ENCODE data around the gene LONP1. TPM values are rescaled to one million over a fixed set of nuclear protein-coding genes. Genes with fewer than 3 reads are reported as not detected.
A peak's percentile ranks its signal among the peaks of the same experiment; 100 is the strongest.
"Not testable (repeated sequence)": the region's sequence is repeated elsewhere in the genome, so short reads cannot be mapped to it uniquely, and the experiment has no call there.

Gene LONP1
- total RNA-seq, 5 donors from 2014 or later (not counting 1 experiment from before 2014, with no cell fraction given) = 70.0 to 83.9 (median 81.8) TPM

- Mint-ChIP-seq H3K36me3 (peaks cover 21% of the 10 kb centered on the region), H3K4me3 (no peak overlapping the region), H3K27me3 (no peaks in the 10 kb centered on the region), H3K9me3 (no peaks in the 10 kb centered on the region), H3K4me1 (no peaks in the 10 kb centered on the region), H3K27ac (no peak overlapping the region)
- POLR2A ChIA-PET = no interaction called here
- H3K4me3 ChIP-seq (ENCODE audit: control insufficient read depth in 1 of 2, extremely low read depth in 1 of 2, low read length in 1 of 2) = no peak overlapping the region
- CTCF ChIA-PET = interaction anchor here in 1 of 2 donors (0.6 to 0.7 kb wide), 2 partner anchors 8 to 21 kb away, joined by 3 read pairs; no protein-coding TSS in a partner anchor
- H3K27me3 ChIP-seq (replicated peaks in 1 of 2; ENCODE audit: control insufficient read depth in 2 of 2, extremely low read depth in 1 of 2, insufficient read depth in 2 of 2, low read length in 1 of 2) = no peaks in the 10 kb centered on the region
- no peaks in the 10 kb centered on the region for H3K9me3 ChIP-seq
- DNase-seq (no peak), ATAC-seq (replicated peaks in 1 of 4) (peak in 2 of 4 experiments; percentile 10 to 17)
- 96% methylated on average over 25 of the region's 37 CpGs for WGBS (ENCODE audit: insufficient coverage)
- H3K36me3 ChIP-seq (ENCODE audit: control insufficient read depth in 2 of 2, extremely low read depth in 1 of 2, insufficient read depth in 1 of 2, low read length in 1 of 2) = peaks cover 30 to 70% of the 10 kb centered on the region in 2 donors
- no peaks in the 10 kb centered on the region for H3K4me1 ChIP-seq (ENCODE audit: control insufficient read depth in 1 of 2, extremely low read depth in 1 of 2, insufficient read depth in 2 of 2, low read length in 2 of 2)
- no peak overlapping the region for H3K27ac ChIP-seq (ENCODE audit: low read length)
These were observed 12.1 kb downstream of the LONP1 start for GRCh38 chr19:5707576-5708575.

DNA sequence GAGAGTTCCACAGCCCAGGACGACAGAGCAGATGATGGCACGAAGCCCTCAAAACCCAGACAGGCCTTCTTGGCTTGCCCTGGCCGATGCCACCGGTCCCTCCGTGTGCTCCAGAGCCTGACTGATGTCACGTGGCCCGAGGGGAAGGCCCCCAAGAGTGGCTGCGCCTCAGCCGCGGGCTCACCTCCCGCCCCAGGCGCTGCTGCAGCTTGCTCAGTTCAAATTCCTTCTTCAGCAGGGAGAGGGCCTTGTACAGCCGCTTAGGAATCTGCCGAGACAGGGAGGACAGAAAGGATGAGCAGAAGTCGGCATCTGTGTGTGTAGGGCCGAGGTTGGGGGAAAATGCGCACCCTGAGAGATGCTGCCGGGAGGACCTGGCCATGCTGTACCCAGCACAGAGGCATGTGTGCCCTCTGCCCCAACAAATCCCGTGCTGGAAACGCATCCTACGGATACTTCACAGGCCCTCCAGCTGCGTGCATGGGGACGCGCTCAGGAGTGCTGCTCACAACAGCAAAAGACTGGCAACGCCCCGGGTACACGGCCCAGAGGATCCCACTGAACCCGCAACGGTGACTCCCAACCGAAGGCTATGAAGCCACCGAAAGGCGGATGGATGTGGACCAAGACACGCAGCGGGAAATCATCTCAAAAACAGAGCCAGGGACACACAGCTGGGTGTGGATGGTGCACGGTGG is 12.9 kb downstream of the LONP1 start:
- no peaks in the 10 kb centered on the region for H3K27me3 ChIP-seq (replicated peaks in 1 of 2; ENCODE audit: control insufficient read depth in 2 of 2, extremely low read depth in 1 of 2, insufficient read depth in 2 of 2, low read length in 1 of 2)
- H3K4me1 ChIP-seq (ENCODE audit: control insufficient read depth in 1 of 2, extremely low read depth in 1 of 2, insufficient read depth in 2 of 2, low read length in 2 of 2) = no peaks in the 10 kb centered on the region
- Mint-ChIP-seq H3K9me3 (no peaks in the 10 kb centered on the region), H3K27ac (peak overlapping the region in 1 of 2 donors; percentile 27), H3K27me3 (no peaks in the 10 kb centered on the region), H3K4me1 (no peaks in the 10 kb centered on the region), H3K36me3 (peaks cover 21% of the 10 kb centered on the region), H3K4me3 (no peak overlapping the region)
- H3K36me3 ChIP-seq (ENCODE audit: control insufficient read depth in 2 of 2, extremely low read depth in 1 of 2, insufficient read depth in 1 of 2, low read length in 1 of 2) = peaks cover 27 to 61% of the 10 kb centered on the region in 2 donors
- POLR2A ChIA-PET = no interaction called here
- CTCF ChIA-PET = no interaction called here
- no peaks in the 10 kb centered on the region for H3K9me3 ChIP-seq
- WGBS (ENCODE audit: insufficient coverage) = 97% methylated on average over 35 of the region's 35 CpGs
- ATAC-seq (replicated peaks in 1 of 4) (no peak), DNase-seq (no peak)
- no peak overlapping the region for H3K27ac ChIP-seq (ENCODE audit: low read length)
- no peak overlapping the region for H3K4me3 ChIP-seq (ENCODE audit: control insufficient read depth in 1 of 2, extremely low read depth in 1 of 2, low read length in 1 of 2)

- no peak overlapping the region for H3K27ac ChIP-seq (ENCODE audit: low read length)
- no peaks in the 10 kb centered on the region for H3K4me1 ChIP-seq (ENCODE audit: control insufficient read depth in 1 of 2, extremely low read depth in 1 of 2, insufficient read depth in 2 of 2, low read length in 2 of 2)
- H3K27me3 ChIP-seq (replicated peaks in 1 of 2; ENCODE audit: control insufficient read depth in 2 of 2, extremely low read depth in 1 of 2, insufficient read depth in 2 of 2, low read length in 1 of 2) = no peaks in the 10 kb centered on the region
- H3K4me3 Mint-ChIP-seq = no peak overlapping the region
- H3K27ac Mint-ChIP-seq = no peak overlapping the region
- ChIA-PET CTCF (interaction anchor here in 1 of 2 donors (0.9 kb wide), 1 partner anchor 16 kb away, joined by 3 read pairs; the partner anchor contains the start of gene RPL36), POLR2A (interaction anchor here (0.6 kb wide), 2 partner anchors 269 to 414 kb away, joined by 3 to 4 read pairs; no protein-coding TSS in a partner anchor)
- H3K36me3 Mint-ChIP-seq = peaks cover 26% of the 10 kb centered on the region
- H3K4me1 Mint-ChIP-seq = peaks cover 0 to 2% (median 0%) of the 10 kb centered on the region in 3 donors
- no peaks in the 10 kb centered on the region for H3K9me3 ChIP-seq
- peaks cover 22 to 53% of the 10 kb centered on the region in 2 donors for H3K36me3 ChIP-seq (ENCODE audit: control insufficient read depth in 2 of 2, extremely low read depth in 1 of 2, insufficient read depth in 1 of 2, low read length in 1 of 2)
- peak in 1 of 4 experiments; percentile 12 for ATAC-seq (replicated peaks in 1 of 4)
- H3K4me3 ChIP-seq (ENCODE audit: control insufficient read depth in 1 of 2, extremely low read depth in 1 of 2, low read length in 1 of 2) = no peak overlapping the region
- WGBS (ENCODE audit: insufficient coverage) = 91% methylated on average over 16 of the region's 16 CpGs
- H3K9me3 Mint-ChIP-seq = no peaks in the 10 kb centered on the region
- H3K27me3 Mint-ChIP-seq = no peaks in the 10 kb centered on the region
- no peak for DNase-seq
These were observed 14.4 kb downstream of the LONP1 start for GRCh38 chr19:5705552-5705951.

- ChIA-PET POLR2A (no interaction called here), CTCF (no interaction called here)
- Histone ChIP-seq H3K36me3 (ENCODE audit: control insufficient read depth in 2 of 2, extremely low read depth in 1 of 2, insufficient read depth in 1 of 2, low read length in 1 of 2) (peaks cover 22 to 58% of the 10 kb centered on the region in 2 donors), H3K4me3 (ENCODE audit: control insufficient read depth in 1 of 2, extremely low read depth in 1 of 2, low read length in 1 of 2) (no peak overlapping the region), H3K9me3 (no peaks in the 10 kb centered on the region), H3K4me1 (ENCODE audit: control insufficient read depth in 1 of 2, extremely low read depth in 1 of 2, insufficient read depth in 2 of 2, low read length in 2 of 2) (no peaks in the 10 kb centered on the region), H3K27ac (ENCODE audit: low read length) (no peak overlapping the region), H3K27me3 (replicated peaks in 1 of 2; ENCODE audit: control insufficient read depth in 2 of 2, extremely low read depth in 1 of 2, insufficient read depth in 2 of 2, low read length in 1 of 2) (no peaks in the 10 kb centered on the region)
- Mint-ChIP-seq H3K9me3 (no peaks in the 10 kb centered on the region), H3K4me3 (no peak overlapping the region), H3K27ac (no peak overlapping the region), H3K27me3 (no peaks in the 10 kb centered on the region), H3K36me3 (peaks cover 26% of the 10 kb centered on the region), H3K4me1 (peaks cover 0 to 2% (median 0%) of the 10 kb centered on the region in 3 donors)
- ATAC-seq (replicated peaks in 1 of 4) (no peak), DNase-seq (no peak)
- 99% methylated on average over 31 of the region's 40 CpGs for WGBS (ENCODE audit: insufficient coverage)
These were observed 15.8 kb downstream of the LONP1 start for GRCh38 chr19:5703819-5704818.

DNA sequence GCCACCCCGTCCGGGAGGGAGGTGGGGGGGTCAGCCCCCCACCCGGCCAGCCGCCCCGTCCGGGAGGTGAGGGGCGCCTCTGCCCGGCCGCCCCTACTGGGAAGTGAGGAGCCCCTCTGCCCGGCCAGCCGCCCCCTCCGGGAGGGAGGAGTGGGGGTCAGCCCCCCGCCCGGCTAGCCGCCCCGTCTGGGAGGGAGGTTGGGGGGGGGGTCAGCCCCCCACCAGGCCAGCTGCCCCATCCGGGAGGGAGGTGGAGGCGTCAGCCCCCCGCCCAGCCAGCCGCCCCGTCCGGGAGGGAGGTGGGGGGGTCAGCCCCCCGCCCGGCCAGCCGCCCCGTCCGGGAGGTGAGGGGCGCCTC is 17.9 kb downstream of the LONP1 start:
- CTCF ChIA-PET; H3K4me3 Mint-ChIP-seq; DNase-seq; H3K27me3 Mint-ChIP-seq; H3K27ac Mint-ChIP-seq; H3K4me1 Mint-ChIP-seq; POLR2A ChIA-PET; ATAC-seq (replicated peaks in 1 of 4); H3K27ac ChIP-seq (ENCODE audit: low read length); H3K4me3 ChIP-seq (ENCODE audit: control insufficient read depth in 1 of 2, extremely low read depth in 1 of 2, low read length in 1 of 2); H3K9me3 Mint-ChIP-seq; H3K9me3 ChIP-seq; H3K27me3 ChIP-seq (replicated peaks in 1 of 2; ENCODE audit: control insufficient read depth in 2 of 2, extremely low read depth in 1 of 2, insufficient read depth in 2 of 2, low read length in 1 of 2); H3K4me1 ChIP-seq (ENCODE audit: control insufficient read depth in 1 of 2, extremely low read depth in 1 of 2, insufficient read depth in 2 of 2, low read length in 2 of 2): not testable (repeated sequence)
- H3K36me3 ChIP-seq (ENCODE audit: control insufficient read depth in 2 of 2, extremely low read depth in 1 of 2, insufficient read depth in 1 of 2, low read length in 1 of 2) = peaks cover 17 to 64% of the 10 kb centered on the region in 2 donors
- H3K36me3 Mint-ChIP-seq = peaks cover 28% of the 10 kb centered on the region
- no CpG with 5 or more reads among the region's 28 CpGs for WGBS (ENCODE audit: insufficient coverage)

Data from T-cell (primary cell).